ENCODE data around the gene SLC26A5.

The SLC26A5 gene

DNA sequence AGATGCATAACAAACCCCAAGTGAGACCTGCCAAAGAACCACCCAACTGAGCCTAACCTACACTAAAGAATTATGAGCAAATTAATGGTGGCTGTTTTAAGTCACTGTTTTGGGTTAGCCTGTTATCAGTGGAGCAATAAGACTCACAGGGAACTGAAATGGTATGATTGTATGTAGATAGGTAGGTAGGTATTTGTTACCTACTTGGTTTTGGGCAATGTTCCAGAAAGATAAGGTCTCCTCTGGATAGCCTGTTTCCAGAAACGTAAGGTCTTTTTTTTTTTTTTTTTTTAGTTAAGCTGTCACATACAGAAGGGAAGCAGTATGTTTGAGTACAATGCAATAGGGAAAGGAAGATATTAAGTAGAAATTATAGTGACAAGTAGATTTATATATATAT is 50.9 kb downstream of the SLC26A5 start:
- no peak overlapping the region for H3K4me3 ChIP-seq (ENCODE audit: low read length)
- no peaks in the 10 kb centered on the region for H3K27me3 ChIP-seq (ENCODE audit: control insufficient read depth, insufficient read depth, low read length)
- no peak overlapping the region for H3K9ac ChIP-seq (ENCODE audit: low read length)
- H3K27ac ChIP-seq (ENCODE audit: low read depth, low read length), result no peak overlapping the region
- no peaks in the 10 kb centered on the region for H3K4me1 ChIP-seq (ENCODE audit: control insufficient read depth, insufficient read depth, low read length)
- no peaks in the 10 kb centered on the region for H3K36me3 ChIP-seq (ENCODE audit: control insufficient read depth, insufficient read depth, low read length)

DNA sequence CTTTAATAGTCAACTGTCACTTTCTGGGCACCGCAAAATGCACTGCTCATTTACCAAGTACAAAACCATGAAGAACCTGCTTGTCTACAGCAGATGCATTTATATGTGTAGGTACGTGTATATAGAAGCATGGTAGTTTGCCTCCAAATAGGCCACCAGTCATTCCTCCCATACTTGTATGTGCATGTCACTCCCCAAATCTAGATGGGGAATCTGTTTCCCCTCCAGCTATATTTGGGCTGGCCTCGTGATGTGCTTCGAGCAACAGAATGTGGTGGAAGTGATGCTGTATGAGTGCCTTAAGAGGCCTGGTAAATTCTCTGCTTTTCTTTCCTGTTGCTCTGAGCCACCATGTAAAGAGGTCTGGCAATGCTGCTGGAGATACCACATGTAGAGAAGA is 51.4 kb downstream of the SLC26A5 start:
- Histone ChIP-seq H3K4me3 (ENCODE audit: low read length) (no peak overlapping the region), H3K36me3 (ENCODE audit: control insufficient read depth, insufficient read depth, low read length) (no peaks in the 10 kb centered on the region), H3K4me1 (ENCODE audit: control insufficient read depth, insufficient read depth, low read length) (no peaks in the 10 kb centered on the region), H3K27ac (ENCODE audit: low read depth, low read length) (no peak overlapping the region), H3K27me3 (ENCODE audit: control insufficient read depth, insufficient read depth, low read length) (no peaks in the 10 kb centered on the region), H3K9ac (ENCODE audit: low read length) (no peak overlapping the region)

DNA sequence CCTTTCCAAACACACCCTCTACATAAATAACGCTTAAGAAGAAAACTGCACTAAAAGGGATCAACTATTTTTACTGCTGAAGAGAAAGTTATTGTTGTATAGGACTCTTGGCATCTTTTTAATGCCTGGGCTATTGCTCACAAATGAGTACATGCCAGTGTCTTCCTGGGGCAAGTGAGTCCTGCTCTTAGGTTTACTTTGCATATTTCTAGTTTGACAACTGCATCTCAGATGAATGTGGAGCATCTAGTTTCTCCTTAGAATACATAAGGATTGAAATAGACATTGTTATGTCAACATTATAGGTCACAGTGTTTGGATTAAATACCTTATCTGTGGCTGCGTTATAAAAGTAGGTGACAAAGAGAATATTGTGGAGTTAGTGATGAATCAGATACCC is 54.0 kb downstream of the SLC26A5 start:
- no peaks in the 10 kb centered on the region for H3K4me1 ChIP-seq (ENCODE audit: control insufficient read depth, insufficient read depth, low read length)
- no peak overlapping the region for H3K4me3 ChIP-seq (ENCODE audit: low read length)
- H3K27ac ChIP-seq (ENCODE audit: low read depth, low read length), result no peak overlapping the region
- H3K9ac ChIP-seq (ENCODE audit: low read length), result no peak overlapping the region
- H3K36me3 ChIP-seq (ENCODE audit: control insufficient read depth, insufficient read depth, low read length), result no peaks in the 10 kb centered on the region
- H3K27me3 ChIP-seq (ENCODE audit: control insufficient read depth, insufficient read depth, low read length), result no peaks in the 10 kb centered on the region

DNA sequence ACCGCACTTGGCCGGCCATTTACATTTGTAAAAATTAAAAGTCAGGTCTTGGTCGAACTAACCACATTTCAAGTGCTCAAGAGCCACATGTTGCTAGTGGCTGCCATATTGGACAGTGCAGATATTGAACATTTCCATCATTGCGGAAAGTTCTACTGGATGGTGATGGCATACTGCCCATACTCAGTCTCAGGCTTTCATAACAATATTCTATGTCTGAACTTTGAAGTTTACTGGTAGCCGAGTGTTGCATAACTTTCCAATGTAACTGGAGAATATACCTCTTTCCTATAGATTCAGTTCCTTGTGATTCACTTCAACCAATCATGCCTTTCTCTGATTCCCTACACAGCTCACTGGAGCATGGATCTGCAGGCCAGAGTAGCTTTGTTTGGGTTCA is 54.9 kb downstream of the SLC26A5 start:
- H3K9ac ChIP-seq (ENCODE audit: low read length), result no peak overlapping the region
- no peaks in the 10 kb centered on the region for H3K27me3 ChIP-seq (ENCODE audit: control insufficient read depth, insufficient read depth, low read length)
- no peaks in the 10 kb centered on the region for H3K4me1 ChIP-seq (ENCODE audit: control insufficient read depth, insufficient read depth, low read length)

DNA sequence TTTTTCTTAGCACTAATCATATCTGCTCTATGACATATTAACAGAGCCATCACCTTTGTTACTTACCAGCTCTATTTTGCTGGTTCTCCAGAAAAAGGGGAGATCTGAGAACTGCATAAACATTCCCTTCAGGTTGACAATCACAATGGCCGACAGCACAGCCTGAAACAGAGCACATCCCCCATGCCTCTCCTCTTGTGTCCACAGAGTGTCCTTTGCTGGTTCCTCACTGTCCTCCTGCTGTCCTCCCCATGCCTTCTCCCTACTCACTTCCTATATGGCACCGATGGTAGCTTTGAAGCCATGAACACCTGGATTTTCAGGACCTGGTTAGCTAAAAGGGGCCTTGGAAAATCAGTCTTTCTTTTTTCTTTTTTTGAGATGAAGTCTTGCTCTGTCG is 56.7 kb downstream of the SLC26A5 start:
- Histone ChIP-seq H3K4me1 (ENCODE audit: control insufficient read depth, insufficient read depth, low read length) (no peaks in the 10 kb centered on the region), H3K27me3 (ENCODE audit: control insufficient read depth, insufficient read depth, low read length) (no peaks in the 10 kb centered on the region)

More for the DNA sequence above, 54.9 kb downstream of the SLC26A5 start:
- H3K27ac ChIP-seq (ENCODE audit: low read depth, low read length), result no peak overlapping the region
- H3K36me3 ChIP-seq (ENCODE audit: control insufficient read depth, insufficient read depth, low read length), result no peaks in the 10 kb centered on the region
- no peak overlapping the region for H3K4me3 ChIP-seq (ENCODE audit: low read length)

DNA sequence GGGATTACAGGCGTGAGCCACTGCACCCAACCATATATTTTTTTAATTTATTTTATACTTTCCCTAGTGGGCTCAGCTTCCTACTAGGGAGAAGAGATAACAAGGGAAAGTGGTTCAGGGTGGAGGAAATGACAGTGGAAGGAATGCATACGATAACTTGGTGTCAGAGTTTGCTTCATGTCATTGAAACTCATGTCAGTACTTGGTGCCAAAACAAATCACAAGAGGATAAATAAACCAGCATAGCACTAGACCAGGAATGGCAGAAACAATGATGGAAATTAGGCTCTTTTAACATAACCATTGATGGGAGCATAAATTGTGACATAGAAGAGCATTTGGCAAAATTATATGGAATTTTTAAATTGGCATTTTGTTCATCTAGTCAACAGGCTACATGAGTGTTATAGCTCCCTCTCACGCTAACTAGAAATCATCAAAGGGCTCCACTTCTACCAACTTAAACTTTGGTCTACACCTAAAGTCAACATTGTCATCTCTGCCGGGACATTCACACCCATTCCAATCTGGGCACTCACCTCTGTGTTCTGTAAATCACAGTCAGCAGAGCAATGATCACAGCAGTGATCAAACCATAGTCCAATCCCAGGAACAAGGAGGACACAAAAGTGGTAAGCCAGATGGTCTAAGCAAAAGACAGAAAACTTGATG is 57.4 kb downstream of the SLC26A5 start:
- Histone ChIP-seq H3K27ac (ENCODE audit: low read depth, low read length) (no peak overlapping the region), H3K27me3 (ENCODE audit: control insufficient read depth, insufficient read depth, low read length) (no peaks in the 10 kb centered on the region), H3K4me1 (ENCODE audit: control insufficient read depth, insufficient read depth, low read length) (no peaks in the 10 kb centered on the region), H3K9ac (ENCODE audit: low read length) (no peak overlapping the region), H3K4me3 (ENCODE audit: low read length) (no peak overlapping the region), H3K36me3 (ENCODE audit: control insufficient read depth, insufficient read depth, low read length) (no peaks in the 10 kb centered on the region)

More for the DNA sequence above, 56.7 kb downstream of the SLC26A5 start:
- no peak overlapping the region for H3K4me3 ChIP-seq (ENCODE audit: low read length)
- H3K27ac ChIP-seq (ENCODE audit: low read depth, low read length), result no peak overlapping the region
- H3K36me3 ChIP-seq (ENCODE audit: control insufficient read depth, insufficient read depth, low read length), result no peaks in the 10 kb centered on the region
- no peak overlapping the region for H3K9ac ChIP-seq (ENCODE audit: low read length)

DNA sequence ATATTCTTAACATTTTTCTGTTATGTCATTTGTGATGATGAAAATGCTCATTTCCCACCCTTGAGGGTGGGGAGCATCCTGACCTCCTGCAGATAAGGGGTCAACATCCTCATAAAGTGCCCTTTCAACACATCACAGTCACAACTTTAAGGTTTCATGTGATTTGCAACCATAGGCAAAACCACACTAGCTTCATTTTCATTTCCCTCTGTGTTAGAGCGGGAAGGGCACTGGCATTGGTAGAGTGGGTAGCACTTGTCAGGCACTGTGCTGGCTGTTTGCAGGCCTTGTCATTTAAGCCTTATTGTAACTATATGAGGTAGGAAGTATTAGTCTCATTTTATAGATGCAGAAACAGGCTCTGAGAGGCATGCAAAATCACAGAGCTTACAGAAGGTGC is 58.8 kb downstream of the SLC26A5 start:
- no peak overlapping the region for H3K4me3 ChIP-seq (ENCODE audit: low read length)
- no peak overlapping the region for H3K27ac ChIP-seq (ENCODE audit: low read depth, low read length)
- H3K4me1 ChIP-seq (ENCODE audit: control insufficient read depth, insufficient read depth, low read length), result no peaks in the 10 kb centered on the region
- no peak overlapping the region for H3K9ac ChIP-seq (ENCODE audit: low read length)
- no peaks in the 10 kb centered on the region for H3K36me3 ChIP-seq (ENCODE audit: control insufficient read depth, insufficient read depth, low read length)
- no peaks in the 10 kb centered on the region for H3K27me3 ChIP-seq (ENCODE audit: control insufficient read depth, insufficient read depth, low read length)

DNA sequence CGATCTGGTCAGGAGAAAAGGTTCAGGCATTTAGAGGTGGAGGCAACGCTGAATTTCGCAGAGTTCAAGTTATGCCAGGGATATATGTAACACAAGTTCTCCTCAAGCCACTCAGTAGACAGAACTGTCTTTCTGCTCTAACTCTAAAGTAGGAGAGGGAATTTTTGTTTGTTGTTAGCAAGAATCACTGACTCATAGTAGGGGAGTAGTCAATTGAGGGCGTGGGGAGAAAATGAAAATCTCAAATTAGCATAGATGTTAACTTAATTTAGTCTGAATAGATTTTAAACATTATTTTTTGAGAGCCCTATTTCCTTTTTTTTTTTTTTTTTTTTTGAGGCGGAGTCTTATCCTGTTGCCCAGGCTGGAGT is 64.0 kb downstream of the SLC26A5 start:
- no peak overlapping the region for H3K27ac ChIP-seq (ENCODE audit: low read depth, low read length)
- H3K9ac ChIP-seq (ENCODE audit: low read length), result no peak overlapping the region
- no peaks in the 10 kb centered on the region for H3K36me3 ChIP-seq (ENCODE audit: control insufficient read depth, insufficient read depth, low read length)
- no peaks in the 10 kb centered on the region for H3K4me1 ChIP-seq (ENCODE audit: control insufficient read depth, insufficient read depth, low read length)
- H3K27me3 ChIP-seq (ENCODE audit: control insufficient read depth, insufficient read depth, low read length), result peaks cover 3% of the 10 kb centered on the region
- H3K4me3 ChIP-seq (ENCODE audit: low read length), result no peak overlapping the region

DNA sequence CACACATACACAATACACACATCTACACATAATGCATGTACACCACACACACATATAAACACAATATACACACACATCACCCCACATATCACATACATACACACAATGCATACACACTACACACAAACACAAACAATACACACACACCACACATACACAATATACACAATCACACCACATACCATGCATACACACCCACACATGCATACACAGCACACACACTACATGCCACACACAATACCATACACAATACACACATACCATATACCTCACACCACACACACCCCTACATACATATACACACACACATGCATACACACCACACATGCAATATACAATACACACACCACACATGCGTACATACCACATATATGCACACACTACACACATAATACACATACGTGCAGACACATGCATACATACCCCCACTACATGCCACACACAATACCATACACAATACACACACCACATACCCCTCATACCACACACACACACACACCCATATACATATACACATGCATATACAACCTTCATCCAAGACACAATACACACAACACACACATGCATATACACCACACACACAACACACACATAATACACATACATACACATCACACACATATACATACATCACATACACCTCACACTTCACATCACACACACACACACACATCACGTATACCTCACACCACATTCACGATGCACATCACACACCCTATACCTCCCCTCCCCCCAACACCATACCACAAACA is 64.6 kb downstream of the SLC26A5 start:
- Histone ChIP-seq H3K36me3 (ENCODE audit: control insufficient read depth, insufficient read depth, low read length) (no peaks in the 10 kb centered on the region), H3K4me1 (ENCODE audit: control insufficient read depth, insufficient read depth, low read length) (no peaks in the 10 kb centered on the region), H3K4me3 (ENCODE audit: low read length) (no peak overlapping the region), H3K9ac (ENCODE audit: low read length) (no peak overlapping the region), H3K27ac (ENCODE audit: low read depth, low read length) (no peak overlapping the region), H3K27me3 (ENCODE audit: control insufficient read depth, insufficient read depth, low read length) (peaks cover 3% of the 10 kb centered on the region)

DNA sequence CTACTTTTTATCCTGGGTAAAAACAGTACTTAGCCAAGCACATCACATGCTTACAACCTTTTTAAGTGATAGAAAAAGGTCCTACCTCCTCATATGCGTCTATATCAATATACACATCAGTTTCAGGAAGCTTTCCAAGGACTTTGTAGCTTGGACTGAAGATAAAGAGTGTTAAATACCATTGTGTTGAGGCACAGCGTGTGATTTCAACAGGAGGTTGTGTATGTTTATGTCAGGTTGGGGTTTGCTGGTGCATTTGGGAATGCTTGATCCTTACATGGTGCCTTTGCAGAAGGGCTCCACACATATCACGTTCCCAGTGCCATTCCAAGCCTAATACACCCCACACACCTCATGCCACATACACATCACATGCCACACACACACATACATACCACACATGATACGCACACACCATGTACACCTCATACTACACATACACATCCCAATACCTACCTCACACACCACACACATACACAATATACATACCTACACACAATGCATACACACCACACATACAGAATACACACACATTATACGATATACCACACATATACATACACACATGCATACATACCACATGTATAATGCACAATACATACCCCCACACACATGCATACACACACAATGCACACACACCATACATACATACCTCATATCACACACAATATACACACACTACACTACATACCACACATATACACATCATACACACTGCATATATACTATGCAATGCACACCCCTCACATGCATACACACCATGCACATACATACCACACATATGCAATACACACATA is 65.4 kb downstream of the SLC26A5 start:
- Histone ChIP-seq H3K4me1 (ENCODE audit: control insufficient read depth, insufficient read depth, low read length) (no peaks in the 10 kb centered on the region), H3K27ac (ENCODE audit: low read depth, low read length) (no peak overlapping the region), H3K9ac (ENCODE audit: low read length) (no peak overlapping the region), H3K4me3 (ENCODE audit: low read length) (no peak overlapping the region), H3K36me3 (ENCODE audit: control insufficient read depth, insufficient read depth, low read length) (no peaks in the 10 kb centered on the region), H3K27me3 (ENCODE audit: control insufficient read depth, insufficient read depth, low read length) (peaks cover 3% of the 10 kb centered on the region)

DNA sequence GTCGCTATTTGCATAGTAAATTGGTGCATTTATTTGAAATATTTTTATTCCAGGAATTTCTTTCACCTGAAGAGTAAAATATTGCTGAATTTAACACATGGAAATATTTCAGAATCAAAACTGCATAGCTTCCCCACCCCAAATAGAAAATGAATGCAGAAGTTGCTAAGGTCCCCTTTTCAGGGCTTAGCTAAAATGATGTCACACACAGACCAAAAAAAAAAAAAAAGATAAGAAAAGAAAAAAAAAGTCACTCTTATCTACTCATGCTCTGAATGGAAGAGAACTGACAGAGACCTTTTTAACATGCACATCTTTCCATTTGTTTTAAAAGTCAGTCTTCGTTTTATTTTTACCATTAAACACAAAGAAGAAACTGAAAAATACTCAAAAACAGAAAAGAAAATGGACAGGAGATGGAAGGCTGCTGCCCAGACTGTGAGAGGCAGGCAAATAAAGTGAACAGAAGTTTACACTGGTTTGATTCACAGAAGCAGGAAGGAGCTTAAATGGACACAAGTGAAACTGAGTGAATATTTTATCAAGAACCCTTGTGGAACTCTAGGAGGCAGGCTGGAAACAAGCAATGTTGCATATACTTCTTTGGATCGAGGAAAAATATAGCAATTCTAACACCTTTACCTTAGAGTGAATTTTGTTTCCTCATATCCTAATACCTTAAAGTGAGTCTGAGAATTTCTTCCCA is 66.6 kb downstream of the SLC26A5 start:
- H3K9ac ChIP-seq (ENCODE audit: low read length), result no peak overlapping the region
- H3K36me3 ChIP-seq (ENCODE audit: control insufficient read depth, insufficient read depth, low read length), result no peaks in the 10 kb centered on the region
- H3K4me1 ChIP-seq (ENCODE audit: control insufficient read depth, insufficient read depth, low read length), result no peaks in the 10 kb centered on the region
- H3K27ac ChIP-seq (ENCODE audit: low read depth, low read length), result no peak overlapping the region
- H3K27me3 ChIP-seq (ENCODE audit: control insufficient read depth, insufficient read depth, low read length), result peaks cover 3% of the 10 kb centered on the region
- no peak overlapping the region for H3K4me3 ChIP-seq (ENCODE audit: low read length)
